Spleen (tissue), 11 donors: ENCODE measurements around the gene CATSPERD. TPM values are rescaled to one million over a fixed set of nuclear protein-coding genes. Genes with fewer than 3 reads are reported as not detected.

ENCODE experiments used
- DNase-seq: peaks from one replicate; pipeline ENCODE4 v3.0.0-alpha.2; 2020
- H3K27ac ChIP-seq, 8 donors: fragments of 200-600 bp; sonication (generic) in 7 of 8; 1 replicate in 4 of 8; 2 replicates in 4 of 8; pipeline versions ENCODE4 v1.5.0 to v1.8.0; 2016 to 2021; ENCODE audit warnings: inconsistent platforms in 4 of 8, mild to moderate bottlenecking in 4 of 8, moderate library complexity in 1 of 8
- H3K27me3 ChIP-seq, 7 donors: fragments of 200-600 bp; sonication (generic) in 6 of 7; replicated peaks in 1 of 7; 1 replicate in 4 of 7; 2 replicates in 3 of 7; pipeline versions ENCODE4 v1.5.0 to v1.8.0; 2016 to 2021; ENCODE audit warnings: inconsistent platforms in 3 of 7, mild to moderate bottlenecking in 1 of 7
- H3K36me3 ChIP-seq, 6 donors: fragments of 200-600 bp; sonication (generic) in 5 of 6; 1 replicate in 4 of 6; 2 replicates in 2 of 6; pipeline versions ENCODE4 v1.5.0 to v1.8.0; 2016 to 2021; ENCODE audit warnings: inconsistent platforms in 2 of 6
- H3K4me1 ChIP-seq, 6 donors: fragments of 200-600 bp; sonication (generic) in 5 of 6; 1 replicate in 3 of 6; 2 replicates in 3 of 6; pipeline versions ENCODE4 v1.5.0 to v1.8.0; 2016 to 2021; ENCODE audit warnings: inconsistent platforms in 3 of 6
- H3K4me3 ChIP-seq, 8 donors: fragments of 200-600 bp; sonication (generic) in 7 of 8; 1 replicate in 4 of 8; 2 replicates in 4 of 8; pipeline versions ENCODE4 v1.5.0 to v1.8.0; 2016 to 2021; ENCODE audit warnings: inconsistent platforms in 4 of 8, mild to moderate bottlenecking in 4 of 8, moderate library complexity in 2 of 8
- H3K9me3 ChIP-seq, 8 donors: fragments of 200-600 bp; sonication (generic) in 7 of 8; 1 replicate in 4 of 8; 2 replicates in 4 of 8; pipeline versions ENCODE4 v1.5.0 to v1.8.0; 2016 to 2021; ENCODE audit warnings: inconsistent platforms in 4 of 8
- POLR2A ChIP-seq, 3 donors: fragments of 450-650 bp; IDR thresholded peaks; one replicate each; pipeline ENCODE4 v1.5.1; 2017; ENCODE audit warnings: antibody characterized with exemption in 3 of 3, mild to moderate bottlenecking in 1 of 3
- POLR2AphosphoS5 ChIP-seq, 3 donors: sonication (generic); formaldehyde crosslinking; IDR thresholded peaks; one replicate each; pipeline ENCODE4 v1.5.1; 2017; ENCODE audit warnings: antibody characterized with exemption in 3 of 3
- WGBS, 5 donors: extraction: QIAGEN DNeasy Blood & Tissue Kit in 3 of 5; methylation state at CpG; one replicate each; pipeline versions ENCODE4 v1.1.5 to v1.1.7; 2013 to 2018; 5-methylcytosine and 5-hydroxymethylcytosine counted together
- intact Hi-C: fragments of 100-400 bp; cut with DNase I; formaldehyde crosslinking; loops from one replicate; pipeline ENCODE4 v1.15.0; 2023; ENCODE audit warnings: low total_unique reads
- polyA plus RNA-seq, 3 donors: library from polyadenylated mRNA; stranded (reverse); fragments of 200-250 nt; gene quantifications; one replicate each; pipeline ENCODE4 v1.2.1, GENCODE V29; 2013
- total RNA-seq, 7 donors: library from RNA; depleted of rRNA in 3 of 7; stranded (reverse); fragments of >200 nt in 3 of 7; fragmentation: NEBNext Ultra II Directional in 4 of 7; extraction: Animal tissue kit (Norgen Biotek cat#: 25700) in 4 of 7; gene quantifications; one replicate each; pipeline versions ENCODE4 v1.1.0 to v1.2.1, GENCODE V29; 2016 to 2021
- TF ChIP-seq, protein P1 (sequence below), 11 experiments: fragments of 200-600 bp in 7 of 11; fragments of 450-650 bp in 4 of 11; sonication (generic) in 4 of 11; IDR thresholded peaks in 8 of 11; conservative IDR thresholded peaks in 3 of 11; 1 replicate in 7 of 11; 2 replicates in 4 of 11; pipeline versions ENCODE4 v1.4.0 to v1.8.0; 2016 to 2021; ENCODE audit warnings: antibody characterized with exemption in 11 of 11, inconsistent platforms in 4 of 11, mild to moderate bottlenecking in 1 of 11
- donor health status: healthy with polysubstance abuse.
- donor health status: DM: no; HTN: no; CAD: no; lungs with moderate emphysema.
- donor health status: DM: no; HTN: no; CAD: no.
- donor health status: Bipolar disorder and iron deficiency.
- donor health status: healthy.
- donor health status: DM: no; HTN: no; CAD: no.
- donor health status: DM: yes; HTN: yes; CAD: no.

Gene CATSPERD
- total and polyA plus RNA-seq, 10 donors: not detected

DNA sequence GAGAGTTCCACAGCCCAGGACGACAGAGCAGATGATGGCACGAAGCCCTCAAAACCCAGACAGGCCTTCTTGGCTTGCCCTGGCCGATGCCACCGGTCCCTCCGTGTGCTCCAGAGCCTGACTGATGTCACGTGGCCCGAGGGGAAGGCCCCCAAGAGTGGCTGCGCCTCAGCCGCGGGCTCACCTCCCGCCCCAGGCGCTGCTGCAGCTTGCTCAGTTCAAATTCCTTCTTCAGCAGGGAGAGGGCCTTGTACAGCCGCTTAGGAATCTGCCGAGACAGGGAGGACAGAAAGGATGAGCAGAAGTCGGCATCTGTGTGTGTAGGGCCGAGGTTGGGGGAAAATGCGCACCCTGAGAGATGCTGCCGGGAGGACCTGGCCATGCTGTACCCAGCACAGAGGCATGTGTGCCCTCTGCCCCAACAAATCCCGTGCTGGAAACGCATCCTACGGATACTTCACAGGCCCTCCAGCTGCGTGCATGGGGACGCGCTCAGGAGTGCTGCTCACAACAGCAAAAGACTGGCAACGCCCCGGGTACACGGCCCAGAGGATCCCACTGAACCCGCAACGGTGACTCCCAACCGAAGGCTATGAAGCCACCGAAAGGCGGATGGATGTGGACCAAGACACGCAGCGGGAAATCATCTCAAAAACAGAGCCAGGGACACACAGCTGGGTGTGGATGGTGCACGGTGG lies 13.4 kb upstream of the CATSPERD start:
- no peaks in the 10 kb centered on the region for H3K4me1 ChIP-seq
- peaks cover 6 to 96% (median 88%) of the 10 kb centered on the region in 6 donors for H3K36me3 ChIP-seq
- intact Hi-C loops: no loop called here
- WGBS, 5 donors: 93 to 96% (median 95%) methylated on average over 24 to 35 of the region's 35 CpGs
- H3K27ac ChIP-seq: no peak overlapping the region
- H3K27me3 ChIP-seq: no peaks in the 10 kb centered on the region
- H3K9me3 ChIP-seq: no peaks in the 10 kb centered on the region
- no peak overlapping the region for H3K4me3 ChIP-seq
- DNase-seq: no peak
- TF ChIP-seq POLR2A (IDR thresholded peaks at IDR 0.05) (no peak), POLR2AphosphoS5 (IDR thresholded peaks at IDR 0.05) (peak in 2 of 3 donors; percentile 1 to 47)

DNA sequence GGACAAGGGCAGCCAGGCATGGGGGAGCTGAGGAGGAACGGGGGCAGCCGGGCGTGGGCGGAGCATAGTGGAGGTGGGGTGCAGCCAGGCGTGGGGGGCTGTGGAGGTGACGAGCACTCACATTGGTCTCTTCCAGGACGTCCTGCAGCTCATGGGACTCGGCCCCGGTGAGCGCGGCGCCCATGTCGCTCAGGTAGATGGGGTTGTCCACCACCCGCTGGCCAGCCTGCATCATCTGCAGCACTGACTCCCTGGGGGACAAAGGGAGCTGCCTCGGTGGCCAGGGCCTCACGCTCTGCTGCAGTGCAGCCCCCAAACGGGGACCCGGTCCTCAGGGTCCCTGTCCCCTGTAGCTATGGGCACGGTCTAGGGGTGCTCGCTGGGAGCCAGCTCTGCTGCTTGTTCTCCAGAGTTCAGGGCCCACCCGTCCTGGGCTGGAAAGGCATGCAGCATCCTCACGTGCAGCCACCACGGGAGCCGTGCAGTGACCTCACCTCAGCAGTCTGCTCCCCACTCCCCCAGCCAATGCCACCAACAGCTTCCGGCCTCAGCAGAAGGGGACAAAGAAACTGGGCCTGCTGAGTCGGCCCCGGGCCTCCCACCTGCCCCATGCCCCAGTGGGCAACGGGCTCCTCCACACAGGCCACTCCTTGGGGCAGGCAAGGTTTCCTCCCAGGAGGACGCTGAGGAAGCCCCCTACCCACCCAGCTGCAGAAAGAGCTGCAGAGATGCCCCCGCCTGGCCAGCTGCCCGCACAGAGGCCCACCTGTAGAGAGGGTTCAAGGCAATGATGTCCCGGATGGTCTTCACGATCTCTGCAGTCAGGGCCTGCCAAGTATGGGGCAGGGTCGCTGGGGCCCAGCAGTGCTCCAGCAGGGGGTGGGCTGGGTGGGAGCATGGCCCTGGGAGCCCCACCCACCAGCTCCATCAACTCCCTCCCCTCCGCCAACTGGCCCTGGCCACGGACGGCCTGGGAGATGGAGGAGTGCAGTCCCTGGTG lies 12.6 kb upstream of the CATSPERD start:
- no peaks in the 10 kb centered on the region for H3K9me3 ChIP-seq
- WGBS, 5 donors: 90 to 96% (median 96%) methylated on average over 29 to 37 of the region's 37 CpGs
- H3K36me3 ChIP-seq: peaks cover 6 to 100% (median 96%) of the 10 kb centered on the region in 6 donors
- intact Hi-C loops: no loop called here
- no peaks in the 10 kb centered on the region for H3K4me1 ChIP-seq
- no peaks in the 10 kb centered on the region for H3K27me3 ChIP-seq
- TF ChIP-seq, protein P1, sequence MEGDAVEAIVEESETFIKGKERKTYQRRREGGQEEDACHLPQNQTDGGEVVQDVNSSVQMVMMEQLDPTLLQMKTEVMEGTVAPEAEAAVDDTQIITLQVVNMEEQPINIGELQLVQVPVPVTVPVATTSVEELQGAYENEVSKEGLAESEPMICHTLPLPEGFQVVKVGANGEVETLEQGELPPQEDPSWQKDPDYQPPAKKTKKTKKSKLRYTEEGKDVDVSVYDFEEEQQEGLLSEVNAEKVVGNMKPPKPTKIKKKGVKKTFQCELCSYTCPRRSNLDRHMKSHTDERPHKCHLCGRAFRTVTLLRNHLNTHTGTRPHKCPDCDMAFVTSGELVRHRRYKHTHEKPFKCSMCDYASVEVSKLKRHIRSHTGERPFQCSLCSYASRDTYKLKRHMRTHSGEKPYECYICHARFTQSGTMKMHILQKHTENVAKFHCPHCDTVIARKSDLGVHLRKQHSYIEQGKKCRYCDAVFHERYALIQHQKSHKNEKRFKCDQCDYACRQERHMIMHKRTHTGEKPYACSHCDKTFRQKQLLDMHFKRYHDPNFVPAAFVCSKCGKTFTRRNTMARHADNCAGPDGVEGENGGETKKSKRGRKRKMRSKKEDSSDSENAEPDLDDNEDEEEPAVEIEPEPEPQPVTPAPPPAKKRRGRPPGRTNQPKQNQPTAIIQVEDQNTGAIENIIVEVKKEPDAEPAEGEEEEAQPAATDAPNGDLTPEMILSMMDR (IDR thresholded peaks at IDR 0.05 in 8 of 11, conservative IDR thresholded peaks at IDR 0.05 in 3 of 11): no peak
- TF ChIP-seq POLR2A (IDR thresholded peaks at IDR 0.05) (no peak), POLR2AphosphoS5 (IDR thresholded peaks at IDR 0.05) (peak in 2 of 3 donors; percentile 1 to 32)
- DNase-seq: no peak
- no peak overlapping the region for H3K27ac ChIP-seq
- H3K4me3 ChIP-seq: no peak overlapping the region

DNA sequence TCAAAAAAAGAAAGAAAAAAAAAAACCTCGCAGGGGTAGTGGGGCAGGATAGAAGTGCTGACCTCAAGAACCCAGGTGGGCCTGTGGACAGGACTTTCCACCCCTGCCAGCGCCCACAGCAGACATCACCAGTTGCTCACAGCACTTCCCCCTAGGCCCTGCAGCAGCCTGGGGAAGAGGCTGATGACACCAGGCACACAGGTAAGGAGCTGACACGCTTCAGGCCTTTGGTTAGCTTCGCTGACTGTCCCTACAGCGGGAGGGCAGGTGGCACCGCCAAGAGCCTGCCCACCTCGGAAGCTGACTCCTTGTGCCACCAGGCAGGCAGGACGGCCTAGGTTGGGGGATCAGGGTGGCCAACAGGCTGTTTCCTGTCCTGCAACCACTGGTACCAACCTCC lies 9.4 kb upstream of the CATSPERD start:
- Histone ChIP-seq H3K4me3 (no peak overlapping the region), H3K9me3 (no peaks in the 10 kb centered on the region), H3K4me1 (peaks cover 0 to 5% (median 0%) of the 10 kb centered on the region in 6 donors), H3K27me3 (no peaks in the 10 kb centered on the region), H3K36me3 (peaks cover 3 to 94% (median 83%) of the 10 kb centered on the region in 6 donors), H3K27ac (no peak overlapping the region)
- peak; percentile 11 to 53 (median 25) for TF ChIP-seq POLR2AphosphoS5 (IDR thresholded peaks at IDR 0.05)
- TF ChIP-seq, protein P1 (IDR thresholded peaks at IDR 0.05 in 8 of 11, conservative IDR thresholded peaks at IDR 0.05 in 3 of 11): no peak
- no peak for DNase-seq
- intact Hi-C loops: no loop called here
- WGBS, 5 donors: 92 to 97% (median 93%) methylated on average over 8 of the region's 8 CpGs

DNA sequence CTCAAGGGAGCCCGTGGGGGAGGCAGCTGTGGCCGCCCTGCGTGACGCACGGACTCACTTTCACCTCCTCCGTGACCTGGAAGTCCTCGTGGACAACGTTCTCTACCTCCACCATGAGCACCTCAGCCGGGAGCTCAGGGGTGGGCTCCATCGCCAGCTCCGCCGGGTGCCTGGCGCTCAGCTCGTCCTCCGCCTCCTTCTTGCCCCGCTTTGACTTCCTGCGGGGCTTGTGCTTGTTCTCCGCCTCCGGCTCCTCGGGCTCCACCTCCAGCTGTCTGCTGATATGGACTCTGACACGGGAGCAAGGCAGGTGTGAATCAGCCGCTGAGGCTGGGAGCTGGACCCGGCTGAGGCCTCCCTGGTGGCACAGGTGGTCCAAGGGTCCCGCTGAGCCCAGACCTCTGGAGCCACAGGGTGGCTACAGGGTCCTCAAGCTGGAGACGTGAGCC lies 8.7 kb upstream of the CATSPERD start:
- peaks cover 0 to 11% (median 2%) of the 10 kb centered on the region in 6 donors for H3K4me1 ChIP-seq
- no peaks in the 10 kb centered on the region for H3K9me3 ChIP-seq
- intact Hi-C loops: no loop called here
- 87 to 94% (median 92%) methylated on average over 25 of the region's 25 CpGs for WGBS, 5 donors
- H3K27ac ChIP-seq: no peak overlapping the region
- H3K36me3 ChIP-seq: peaks cover 3 to 91% (median 76%) of the 10 kb centered on the region in 6 donors
- no peaks in the 10 kb centered on the region for H3K27me3 ChIP-seq
- no peak for DNase-seq
- no peak overlapping the region for H3K4me3 ChIP-seq
- no peak for TF ChIP-seq POLR2A (IDR thresholded peaks at IDR 0.05)
- peak in 1 of 3 donors; percentile 36 for TF ChIP-seq POLR2AphosphoS5 (IDR thresholded peaks at IDR 0.05)
